GM19463 (cell line): ENCODE data around the gene GULP1.

ENCODE experiments used
- ATAC-seq: cut with Tn5 transposase; IDR thresholded peaks from one replicate; pipeline ENCODE4 v1.9.1; 2021; ENCODE audit warnings: mild to moderate bottlenecking, moderate library complexity; ENCODE audit not compliant: unreplicated experiment

The GULP1 gene

GRCh38 chr2:188365058-188365641, 73.5 kb downstream of the GULP1 start:
- ATAC-seq: no peak

- no peak for ATAC-seq
These were observed 75.5 kb downstream of the GULP1 start for GRCh38 chr2:188367164-188367563.

- ATAC-seq: peak; percentile 88
These were observed 77.7 kb downstream of the GULP1 start for GRCh38 chr2:188369365-188369764.

- ATAC-seq: no peak
These were observed 86.8 kb downstream of the GULP1 start for GRCh38 chr2:188378371-188378950.

GRCh38 chr2:188379748-188380147, 88.1 kb downstream of the GULP1 start:
- no peak for ATAC-seq

- ATAC-seq: no peak
These were observed 88.6 kb downstream of the GULP1 start for GRCh38 chr2:188380280-188380679.

- no peak for ATAC-seq
These were observed 89.9 kb downstream of the GULP1 start for GRCh38 chr2:188381614-188382013.

- no peak for ATAC-seq
These were observed 90.4 kb downstream of the GULP1 start for GRCh38 chr2:188382107-188382506.

- ATAC-seq: no peak
These were observed 91.5 kb downstream of the GULP1 start for GRCh38 chr2:188383158-188383557.

GRCh38 chr2:188385857-188386256, 94.2 kb downstream of the GULP1 start:
- no peak for ATAC-seq

- no peak for ATAC-seq
These were observed 97.2 kb downstream of the GULP1 start for GRCh38 chr2:188388831-188389230.

GRCh38 chr2:188391354-188391753, 99.7 kb downstream of the GULP1 start:
- no peak for ATAC-seq

- ATAC-seq: no peak
These were observed 103.3 kb downstream of the GULP1 start for GRCh38 chr2:188394931-188395472.

GRCh38 chr2:188395903-188396689, 104.4 kb downstream of the GULP1 start:
- ATAC-seq: peak; percentile 44

GRCh38 chr2:188399159-188399558, 107.5 kb downstream of the GULP1 start:
- ATAC-seq: no peak

- ATAC-seq: no peak
These were observed 112.0 kb downstream of the GULP1 start for GRCh38 chr2:188403676-188404075.

GRCh38 chr2:188404341-188405004, 112.8 kb downstream of the GULP1 start:
- no peak for ATAC-seq

- ATAC-seq: no peak
These were observed 114.7 kb downstream of the GULP1 start for GRCh38 chr2:188406414-188406813.

GRCh38 chr2:188410504-188411235, 119.0 kb downstream of the GULP1 start:
- ATAC-seq: no peak

GRCh38 chr2:188412190-188412589, 120.5 kb downstream of the GULP1 start:
- ATAC-seq: no peak

GRCh38 chr2:188414411-188414810, 122.7 kb downstream of the GULP1 start:
- no peak for ATAC-seq
